Suppressor macrophage (primary cell): ENCODE results near the gene CCNB1.
"Not testable (repeated sequence)": the region's sequence is repeated elsewhere in the genome, so short reads cannot be mapped to it uniquely, and the experiment has no call there.

ENCODE experiments used
- DNase-seq, 4 experiments: peaks; one replicate each; pipeline ENCODE4 v3.0.0-alpha.2; 2020 to 2022

Gene CCNB1

DNA sequence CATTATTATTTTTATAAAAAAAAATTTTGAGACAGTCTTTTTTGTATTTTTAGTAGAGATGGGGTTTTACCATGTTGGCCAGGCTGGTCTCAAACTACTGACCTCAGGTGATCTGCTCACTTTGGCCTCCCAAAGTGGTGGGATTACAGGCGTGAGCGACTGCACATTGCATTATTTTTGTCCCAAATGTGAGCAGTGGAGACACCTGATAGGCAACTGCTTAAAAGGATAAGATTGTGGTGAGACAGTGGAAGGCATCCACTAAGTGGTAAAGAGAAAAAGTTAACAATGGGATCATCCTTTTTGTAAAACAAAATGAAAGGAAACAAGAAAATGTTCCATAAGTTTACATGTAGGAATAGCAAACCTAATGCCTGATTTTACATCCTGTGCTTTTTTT lies 20.4 kb downstream of the CCNB1 start:
- DNase-seq = no peak

DNA sequence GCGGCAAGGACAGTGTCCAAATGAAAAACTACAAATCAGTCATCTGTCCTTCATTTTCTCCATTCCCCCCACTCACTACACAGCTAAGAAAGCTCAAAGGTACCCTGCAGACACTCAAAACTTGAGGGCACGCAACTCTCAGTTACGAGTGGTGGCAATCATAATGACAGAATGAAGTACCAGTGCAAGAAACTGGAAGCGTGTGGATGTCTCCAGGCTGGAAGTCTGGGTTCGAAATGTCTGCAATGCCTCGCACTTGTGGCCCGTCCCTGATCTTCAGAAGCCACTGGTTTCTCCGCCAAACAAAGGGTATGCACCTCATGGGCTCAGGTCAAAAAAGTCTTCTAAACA lies 21.8 kb downstream of the CCNB1 start:
- no peak for DNase-seq

DNA sequence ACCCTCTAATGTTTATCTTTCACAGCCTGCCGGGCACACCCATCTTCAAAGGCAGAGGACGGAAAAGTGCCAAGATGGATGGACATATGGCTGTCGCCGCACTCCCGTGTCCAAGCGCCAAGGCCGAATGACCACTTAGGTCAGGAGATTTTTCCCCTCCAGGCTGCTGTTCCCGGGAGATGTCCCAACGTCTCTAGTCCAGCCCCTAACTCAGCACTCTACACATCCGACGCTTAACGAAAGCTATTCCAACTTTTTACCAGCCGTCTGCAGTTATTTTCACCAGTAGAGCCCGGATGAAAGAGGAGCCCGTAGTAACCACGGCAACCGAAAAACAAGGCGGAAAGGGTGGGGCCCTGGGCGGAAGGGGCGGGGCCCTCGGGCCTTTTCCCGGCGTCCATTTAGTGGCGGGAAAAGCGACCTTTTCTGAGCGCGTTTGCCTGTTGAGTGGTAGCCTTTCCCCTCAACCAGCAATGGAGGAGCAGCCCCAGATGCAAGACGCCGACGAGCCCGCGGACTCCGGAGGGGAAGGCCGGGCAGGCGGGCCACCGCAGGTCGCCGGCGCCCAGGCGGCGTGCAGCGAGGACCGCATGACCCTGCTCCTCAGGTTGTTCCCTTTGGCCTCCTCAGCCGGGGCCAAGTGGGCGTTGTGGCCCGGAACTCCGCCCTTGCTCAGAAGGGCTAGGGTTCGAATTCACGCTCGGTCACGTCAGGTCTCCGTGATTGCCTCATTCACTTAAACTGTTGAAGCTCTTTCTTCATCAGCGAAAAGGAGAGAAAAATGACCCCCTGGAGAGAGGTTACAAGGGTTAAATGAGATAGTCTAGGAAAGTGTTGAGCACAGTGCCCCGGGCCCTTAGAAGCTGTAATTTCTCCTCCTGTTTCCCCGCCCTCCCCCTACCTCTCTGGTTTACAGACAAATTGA lies 22.5 kb downstream of the CCNB1 start, which contains the start of gene CENPH:
TSS of gene CENPH (plus strand) at position 422 of the 925 bp plus-strand sequence. CDS start at position 474, 52 bp downstream.
- DNase-seq = peak; percentile 93 to 96 (median 94)

DNA sequence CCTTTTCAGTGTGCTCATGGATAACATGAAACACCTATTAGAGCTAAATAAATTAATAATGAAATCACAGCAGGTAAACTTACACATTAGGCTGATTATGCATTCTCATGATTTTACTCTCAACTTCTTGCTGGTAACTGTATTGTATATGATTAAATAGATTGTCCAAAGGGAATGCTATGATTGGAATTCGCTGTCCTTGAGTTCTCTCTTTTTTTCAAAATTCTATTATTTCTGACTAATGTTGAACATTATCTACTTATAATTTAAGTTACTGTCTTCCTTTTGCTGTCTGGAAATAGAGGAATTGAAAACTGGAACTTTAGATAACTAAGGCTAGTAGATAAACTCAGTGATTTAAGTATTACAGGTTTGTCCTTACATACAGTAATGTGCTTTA lies 35.5 kb downstream of the CCNB1 start:
- no peak for DNase-seq

DNA sequence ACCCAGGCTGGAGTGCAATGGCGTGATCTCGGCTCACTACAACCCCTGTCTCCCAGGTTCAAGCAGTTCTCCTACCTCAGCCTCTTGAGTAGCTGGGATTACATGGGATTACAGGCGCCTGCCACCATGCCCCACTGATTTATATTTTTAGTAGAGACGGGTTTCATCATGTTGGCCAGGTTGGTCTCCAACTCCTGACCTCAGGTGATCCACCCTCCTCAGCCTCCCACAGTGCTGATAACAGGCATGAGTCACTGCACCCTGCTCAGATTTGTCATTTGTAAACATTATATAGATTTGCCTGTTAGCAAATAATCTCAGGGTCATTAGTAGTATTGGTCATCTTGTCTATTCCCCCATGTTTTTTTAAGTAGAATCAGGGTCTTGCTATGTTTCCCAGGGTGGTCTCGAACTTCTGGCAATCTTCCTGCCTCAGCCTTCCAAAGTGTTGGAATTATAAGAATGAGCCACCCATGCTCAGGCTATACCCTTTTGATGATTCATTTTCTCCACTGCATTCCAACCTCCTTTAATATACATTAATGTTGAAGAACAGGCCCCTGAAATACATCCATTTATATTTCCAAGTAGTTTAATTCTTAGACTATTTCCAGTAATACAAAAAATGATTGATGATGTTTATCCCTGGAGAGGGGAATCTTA lies 39.7 kb downstream of the CCNB1 start:
- no peak for DNase-seq

DNA sequence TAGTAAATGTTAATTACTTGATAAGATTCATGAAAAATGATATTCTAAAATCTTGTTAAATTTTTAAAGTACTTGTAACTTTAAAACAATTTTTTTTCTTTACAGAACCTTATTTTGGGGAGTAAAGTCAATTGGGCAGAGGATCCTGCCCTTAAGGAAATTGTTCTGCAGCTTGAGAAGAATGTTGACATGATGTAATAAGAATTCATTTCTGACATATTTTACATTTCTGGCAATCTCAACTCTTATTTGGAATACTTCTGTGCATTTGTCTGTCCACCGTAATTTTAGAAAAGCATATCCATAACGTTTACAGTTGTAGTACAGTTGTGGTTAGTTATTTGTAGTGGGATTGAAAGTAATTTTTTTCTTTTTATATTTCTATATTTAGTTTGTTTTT lies 42.7 kb downstream of the CCNB1 start:
- DNase-seq = no peak

DNA sequence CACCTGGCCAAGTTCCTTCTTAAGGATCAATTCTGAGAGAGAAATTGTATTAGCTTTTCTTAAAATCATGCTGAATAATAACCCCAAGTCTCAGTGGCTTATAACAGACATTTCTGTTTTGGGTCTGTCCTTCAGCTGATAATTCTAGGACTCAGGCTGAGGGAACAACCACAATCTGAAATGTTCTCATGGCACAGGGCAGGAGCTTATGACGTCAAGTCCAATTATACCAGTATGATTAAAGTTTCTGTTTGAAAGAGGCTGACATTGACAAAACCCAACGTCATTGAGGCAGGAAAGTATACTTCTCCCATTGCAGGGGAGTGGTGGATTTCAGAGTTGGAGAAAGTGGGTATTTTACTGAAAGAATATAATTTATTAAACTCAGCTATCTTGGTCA lies 44.2 kb downstream of the CCNB1 start:
- no peak for DNase-seq

DNA sequence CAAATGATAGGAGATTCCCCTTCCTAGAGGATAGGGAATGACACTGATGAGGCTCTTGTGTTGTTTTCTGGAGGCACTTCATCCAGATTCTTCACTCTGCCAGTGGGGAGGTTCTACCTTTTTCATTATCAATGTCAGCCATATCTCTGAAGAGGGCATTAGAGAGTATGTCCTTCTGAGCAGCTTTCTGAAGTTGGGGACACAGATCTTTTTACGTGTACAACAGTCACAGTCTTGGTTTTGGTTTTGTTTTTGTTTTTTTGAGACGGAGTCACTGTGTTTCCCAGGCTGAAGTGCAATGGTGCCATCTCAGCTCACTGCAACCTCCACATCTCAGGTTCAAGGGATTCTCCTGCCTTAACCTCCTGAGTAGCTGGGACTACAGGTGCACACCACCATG lies 45.1 kb downstream of the CCNB1 start:
- DNase-seq = no peak

DNA sequence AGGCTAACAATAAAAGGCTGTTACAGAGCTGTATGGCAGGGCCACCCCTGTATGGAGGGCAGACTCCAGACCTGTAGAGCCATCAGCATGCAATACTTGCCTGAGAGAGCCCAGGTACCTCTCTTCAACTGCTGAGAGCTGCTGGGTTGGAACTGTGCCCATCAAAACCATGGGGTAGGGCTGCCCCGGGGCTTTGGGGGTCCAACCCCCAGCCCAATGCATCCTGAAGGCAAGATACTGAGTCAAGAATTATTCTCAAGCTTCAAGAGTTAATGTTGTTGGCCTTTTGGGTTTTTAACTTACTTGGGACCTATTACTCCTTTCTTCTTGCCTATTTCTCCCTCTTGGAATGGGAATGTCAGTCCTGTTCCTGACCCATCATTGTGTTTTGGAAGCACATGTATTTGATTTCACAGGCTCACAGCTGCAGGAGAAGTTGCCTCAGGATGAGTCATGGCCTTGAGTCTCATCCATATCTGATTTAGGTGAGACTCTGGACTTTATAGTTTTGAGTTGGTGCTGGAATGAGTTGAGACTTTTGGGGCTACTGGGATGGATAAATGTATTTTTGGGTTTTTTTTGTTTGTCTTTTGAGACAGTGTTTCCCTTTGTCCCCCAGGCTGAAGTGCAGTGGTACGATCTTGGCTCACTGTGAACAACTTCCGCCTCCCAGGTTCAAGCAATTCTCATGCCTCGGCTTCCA lies 46.7 kb downstream of the CCNB1 start:
- DNase-seq = peak in 1 of 4 experiments; percentile 7

DNA sequence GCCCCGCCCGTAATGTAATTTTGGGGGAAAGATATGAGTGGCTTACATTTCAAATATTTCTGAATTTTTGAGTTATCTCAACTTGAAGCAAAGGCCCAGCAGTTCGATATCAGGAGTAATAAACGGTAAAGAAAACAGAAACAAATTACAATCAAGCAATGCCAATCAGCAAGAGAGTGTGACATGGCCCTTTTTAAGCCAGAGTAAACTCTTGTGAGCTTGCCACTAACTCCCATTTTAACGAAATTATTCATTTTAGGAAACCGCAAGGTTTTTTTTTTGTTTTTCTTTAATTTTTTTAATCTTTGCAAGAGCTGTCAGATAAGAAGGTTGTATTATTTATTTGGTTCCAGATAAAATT lies 50.2 kb downstream of the CCNB1 start:
- DNase-seq = no peak

DNA sequence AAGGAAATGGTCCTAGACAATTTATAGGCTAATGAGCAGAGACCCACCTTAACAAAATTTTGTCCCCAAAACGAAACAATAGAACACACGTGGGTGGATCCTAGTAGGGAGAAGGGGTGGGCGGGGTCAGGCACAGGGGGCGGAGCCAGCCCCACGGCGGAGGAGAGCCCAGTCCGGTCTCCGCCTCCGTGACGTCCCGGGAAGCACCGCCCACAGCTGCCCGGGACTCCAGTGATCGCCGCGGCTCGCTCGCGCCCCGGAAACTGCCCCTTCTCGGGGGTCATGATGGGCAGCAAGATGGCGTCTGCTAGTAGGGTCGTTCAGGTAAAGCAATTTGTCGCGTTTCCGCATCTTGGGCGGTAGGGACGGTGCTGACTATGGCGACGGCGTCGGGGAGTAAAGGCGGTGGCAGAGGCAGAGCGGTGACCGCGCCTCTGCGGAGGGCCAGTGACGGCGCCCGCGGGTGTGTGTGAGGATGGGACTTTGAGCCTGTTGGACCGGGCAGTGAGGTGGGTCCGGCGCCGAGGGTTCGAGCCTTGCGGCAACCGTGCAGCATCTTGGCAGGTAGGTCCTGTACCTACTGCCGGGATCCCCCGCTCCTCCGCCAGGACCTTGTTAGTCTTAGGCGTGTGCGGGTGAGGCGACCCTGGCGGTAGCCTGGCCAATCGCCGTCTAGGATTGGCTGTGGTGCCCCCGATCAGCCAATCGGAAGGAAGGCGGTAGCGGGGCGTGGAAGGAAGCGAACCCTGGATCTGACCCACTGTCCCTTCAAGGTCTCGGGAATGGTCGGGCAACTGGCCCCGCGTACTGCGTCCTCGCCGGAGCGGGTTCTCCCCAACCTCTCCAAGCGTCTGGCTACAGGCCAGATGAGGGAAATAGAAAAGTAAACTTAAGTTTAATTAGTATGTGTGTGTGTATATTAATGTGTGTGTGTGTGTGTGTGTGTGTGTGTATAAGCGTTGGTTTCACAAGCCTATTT lies 50.9 kb downstream of the CCNB1 start:
- peak; percentile 97 to 98 (median 98) for DNase-seq

DNA sequence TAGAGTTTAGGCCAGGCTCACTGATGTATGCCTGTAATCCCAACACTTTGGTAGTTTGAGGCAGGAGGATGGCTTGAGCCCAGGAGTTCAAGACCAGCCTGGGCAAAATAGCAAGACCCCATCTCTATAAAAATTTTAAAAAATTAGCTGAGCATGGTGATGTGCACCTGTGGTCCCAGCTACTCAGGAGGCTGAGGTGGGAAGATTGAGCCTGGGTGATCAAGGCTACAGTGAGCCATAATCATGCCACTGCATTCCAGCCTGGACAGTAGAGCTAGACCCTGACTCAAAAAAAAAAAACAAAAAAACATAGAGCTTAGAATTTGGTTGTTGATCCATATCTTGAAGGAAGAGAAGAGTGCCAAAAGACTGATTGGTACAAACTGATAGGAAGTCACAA lies 53.0 kb downstream of the CCNB1 start:
- no peak for DNase-seq

DNA sequence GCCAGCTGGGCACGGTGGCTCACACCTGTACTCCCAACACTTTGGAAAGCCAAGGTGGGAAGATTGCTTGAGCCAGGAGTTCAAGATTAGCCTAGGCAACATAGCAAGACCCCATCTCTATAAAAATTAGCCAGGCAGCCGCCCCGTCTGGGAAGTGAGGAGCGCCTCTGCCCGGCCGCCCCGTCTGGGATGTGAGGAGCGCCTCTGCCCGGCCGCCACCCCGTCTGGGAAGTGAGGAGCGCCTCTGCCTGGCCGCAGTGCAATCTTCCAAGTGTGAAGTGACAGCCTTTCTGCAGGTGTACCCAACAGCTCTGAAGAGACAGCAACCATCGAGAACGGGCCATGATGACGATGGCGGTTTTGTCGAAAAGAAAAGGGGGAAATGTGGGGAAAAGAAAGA lies 53.4 kb downstream of the CCNB1 start:
- DNase-seq = not testable (repeated sequence)

DNA sequence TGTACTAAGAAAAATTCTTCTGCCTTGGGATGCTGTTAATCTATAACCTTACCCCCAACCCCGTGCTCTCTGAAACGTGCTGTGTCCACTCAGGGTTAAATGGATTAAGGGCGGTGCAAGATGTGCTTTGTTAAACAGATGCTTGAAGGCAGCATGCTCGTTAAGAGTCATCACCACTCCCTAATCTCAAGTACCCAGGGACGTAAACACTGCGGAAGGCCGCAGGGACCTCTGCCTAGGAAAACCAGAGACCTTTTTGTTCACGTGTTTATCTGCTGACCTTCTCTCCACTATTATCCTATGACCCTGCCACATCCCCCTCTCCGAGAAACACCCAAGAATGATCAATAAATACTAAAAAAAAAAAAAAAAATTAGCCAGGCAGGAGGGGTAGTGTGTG lies 53.9 kb downstream of the CCNB1 start:
- DNase-seq = not testable (repeated sequence)

DNA sequence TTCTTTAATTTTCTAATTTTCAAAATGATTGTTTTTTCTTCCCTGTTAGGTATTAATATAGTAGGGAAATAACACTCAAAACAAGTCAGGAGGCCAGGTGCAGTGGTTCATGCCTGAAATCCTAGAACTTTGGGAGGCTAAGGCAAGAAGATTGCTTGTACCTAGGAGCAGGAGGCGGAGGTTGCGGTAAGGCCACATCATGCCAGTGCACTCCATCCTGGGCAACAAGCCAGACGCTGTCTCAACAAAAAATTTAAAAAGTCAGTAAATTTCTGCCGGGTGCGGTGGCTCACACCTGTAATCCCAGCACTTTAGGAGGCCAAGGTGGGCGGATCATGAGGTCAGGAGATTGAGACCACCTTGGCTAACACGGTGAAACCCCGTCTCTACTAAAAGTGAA lies 57.6 kb downstream of the CCNB1 start:
- no peak for DNase-seq

DNA sequence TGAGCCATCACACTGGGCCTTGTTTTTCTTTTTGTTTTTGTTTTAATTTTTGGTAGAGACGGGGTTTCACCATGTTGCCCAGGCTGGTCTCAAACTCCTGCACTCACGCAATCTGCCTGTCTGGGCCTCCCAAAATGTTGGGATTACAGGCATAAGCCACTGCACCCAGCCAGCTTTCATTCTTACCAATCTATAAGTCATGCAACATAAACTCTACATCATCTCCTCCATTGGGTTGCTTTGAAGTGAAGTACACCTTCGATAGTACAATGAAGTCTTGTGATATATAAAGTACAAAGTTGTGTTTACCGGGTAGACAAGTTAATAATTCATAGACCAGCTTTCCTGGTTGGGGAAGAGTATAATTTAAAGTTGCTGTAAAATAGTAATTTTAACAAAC lies 58.9 kb downstream of the CCNB1 start:
- no peak for DNase-seq
